Measurements from ENCODE around the gene SH2B2.

DNA sequence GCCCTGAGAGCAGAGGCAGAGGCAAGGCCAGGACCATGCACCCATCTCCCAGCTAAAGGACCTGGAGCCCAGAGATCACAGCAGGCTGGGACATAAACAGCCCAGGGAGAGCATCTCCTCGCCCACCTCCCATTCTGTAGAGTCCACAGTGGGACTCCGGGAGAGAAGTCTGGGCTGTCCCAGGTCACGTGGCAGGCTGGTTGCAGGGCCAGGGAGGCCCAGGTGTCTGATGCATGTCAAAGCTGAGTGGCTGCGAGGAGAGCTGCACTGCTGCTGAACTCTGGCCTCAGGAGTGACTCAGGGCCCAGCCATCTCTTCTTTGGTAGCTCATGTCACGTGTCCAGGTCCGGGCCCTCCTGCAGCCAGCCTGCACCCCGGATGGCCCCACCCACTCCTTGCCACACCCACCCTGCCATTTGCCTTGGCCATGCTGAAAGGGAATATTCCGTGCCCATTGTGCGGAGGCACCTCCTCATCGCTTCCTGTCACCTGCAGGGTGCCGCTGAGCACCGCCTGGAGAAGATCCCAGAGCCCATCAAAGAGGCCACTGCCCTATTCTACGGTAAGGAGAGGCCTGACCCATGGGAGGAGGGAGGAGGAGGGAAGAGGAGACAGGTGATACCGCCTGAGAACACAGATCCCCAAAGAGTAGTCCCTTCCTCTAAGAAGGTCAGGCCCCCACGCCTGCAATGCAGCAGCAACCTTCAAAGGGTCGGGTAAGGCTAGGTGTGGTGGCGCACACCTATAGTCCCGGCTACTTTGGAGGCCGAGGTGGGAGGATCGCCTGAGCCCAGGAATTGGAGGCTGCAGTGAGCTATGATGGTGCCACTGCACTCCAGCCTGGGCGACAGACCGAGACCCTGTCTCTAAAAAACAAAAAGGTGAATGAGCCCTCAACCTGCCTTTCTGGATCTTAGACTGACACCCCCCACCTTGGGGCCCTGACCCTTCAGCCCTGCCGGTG, 12.6 kb upstream of the SH2B2 start:
- TF ChIP-seq, protein P1, sequence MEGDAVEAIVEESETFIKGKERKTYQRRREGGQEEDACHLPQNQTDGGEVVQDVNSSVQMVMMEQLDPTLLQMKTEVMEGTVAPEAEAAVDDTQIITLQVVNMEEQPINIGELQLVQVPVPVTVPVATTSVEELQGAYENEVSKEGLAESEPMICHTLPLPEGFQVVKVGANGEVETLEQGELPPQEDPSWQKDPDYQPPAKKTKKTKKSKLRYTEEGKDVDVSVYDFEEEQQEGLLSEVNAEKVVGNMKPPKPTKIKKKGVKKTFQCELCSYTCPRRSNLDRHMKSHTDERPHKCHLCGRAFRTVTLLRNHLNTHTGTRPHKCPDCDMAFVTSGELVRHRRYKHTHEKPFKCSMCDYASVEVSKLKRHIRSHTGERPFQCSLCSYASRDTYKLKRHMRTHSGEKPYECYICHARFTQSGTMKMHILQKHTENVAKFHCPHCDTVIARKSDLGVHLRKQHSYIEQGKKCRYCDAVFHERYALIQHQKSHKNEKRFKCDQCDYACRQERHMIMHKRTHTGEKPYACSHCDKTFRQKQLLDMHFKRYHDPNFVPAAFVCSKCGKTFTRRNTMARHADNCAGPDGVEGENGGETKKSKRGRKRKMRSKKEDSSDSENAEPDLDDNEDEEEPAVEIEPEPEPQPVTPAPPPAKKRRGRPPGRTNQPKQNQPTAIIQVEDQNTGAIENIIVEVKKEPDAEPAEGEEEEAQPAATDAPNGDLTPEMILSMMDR (IDR thresholded peaks at IDR 0.05), result no peak
- TF ChIP-seq POLR2A (IDR thresholded peaks at IDR 0.05), result no peak

Measured in heart left ventricle (tissue), 13 donors.